HG02981 (cell line): ENCODE results near the gene RALBP1.
A peak's percentile ranks its signal among the peaks of the same experiment; 100 is the strongest.
"Not testable (repeated sequence)": the region's sequence is repeated elsewhere in the genome, so short reads cannot be mapped to it uniquely, and the experiment has no call there.

Source experiments
- ATAC-seq: cut with Tn5 transposase; IDR thresholded peaks from one replicate; pipeline ENCODE4 v1.9.1; 2021; ENCODE audit warnings: mild to moderate bottlenecking, moderate library complexity; ENCODE audit not compliant: unreplicated experiment

The RALBP1 gene

DNA sequence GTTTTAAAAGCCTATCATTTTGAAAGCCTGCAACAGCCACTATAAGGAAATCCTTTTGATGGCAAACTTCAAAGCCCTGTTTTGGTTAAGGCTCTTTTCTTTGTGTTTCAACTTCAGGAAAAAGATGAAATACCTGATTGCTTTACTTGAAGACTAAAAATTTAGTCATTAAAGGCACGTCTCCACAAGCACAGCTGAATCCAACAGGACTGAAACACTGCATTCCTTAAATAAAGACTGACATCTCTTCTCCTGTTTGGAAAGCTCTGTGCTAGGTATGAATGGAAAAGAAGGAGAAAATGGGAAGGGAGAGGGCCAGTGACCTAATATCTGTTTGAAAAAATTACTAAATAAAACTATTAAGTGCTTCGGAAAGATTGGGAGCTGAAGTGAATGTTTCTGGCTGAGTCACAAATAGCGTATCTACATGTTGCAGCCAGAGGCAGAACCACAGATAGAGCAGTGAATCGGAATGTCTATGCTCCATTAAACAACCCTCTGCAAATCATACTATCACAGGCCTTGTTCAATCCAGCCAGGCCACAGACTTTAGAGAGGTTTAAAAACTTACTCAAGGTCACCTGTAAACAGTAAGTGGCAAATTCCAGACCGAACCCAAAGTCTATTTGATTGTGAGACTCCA lies 21.1 kb upstream of the RALBP1 start:
- no peak for ATAC-seq

DNA sequence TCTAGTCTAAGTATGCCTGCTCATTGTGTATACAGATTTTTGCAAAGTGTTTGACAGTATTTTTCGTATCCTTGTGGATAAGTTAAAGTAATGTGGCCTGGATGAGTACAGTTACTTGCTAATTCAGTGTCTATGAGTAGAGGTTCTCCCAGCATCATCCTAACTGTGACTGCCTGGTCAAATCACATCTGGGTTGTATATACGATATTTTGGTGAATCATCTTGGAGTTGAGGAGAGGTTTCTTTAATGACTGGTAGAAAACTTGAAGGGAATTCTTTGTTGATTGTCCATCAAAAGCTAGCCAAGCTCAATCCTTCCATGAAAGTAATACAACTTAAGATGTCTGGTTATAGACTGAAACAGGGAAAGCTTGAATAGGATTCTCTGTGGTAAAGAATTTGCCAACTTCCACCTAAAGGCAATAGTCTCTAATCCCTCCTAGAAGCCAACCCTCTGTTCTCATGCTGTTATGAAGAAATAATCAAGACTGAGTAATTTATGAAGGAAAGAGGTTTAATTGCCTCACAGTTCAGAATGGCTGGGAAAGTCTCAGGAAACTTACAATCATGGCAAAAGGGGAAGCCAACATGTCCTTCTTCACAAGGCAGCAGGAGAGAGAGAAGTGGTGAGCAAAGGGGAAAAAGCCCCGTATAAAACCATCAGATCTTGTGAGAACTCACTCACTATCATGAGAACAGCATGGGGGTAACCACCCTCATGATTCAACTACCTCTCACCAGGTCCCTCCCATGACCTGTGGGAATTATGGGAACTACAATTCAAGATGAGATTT lies 19.4 kb upstream of the RALBP1 start:
- no peak for ATAC-seq

DNA sequence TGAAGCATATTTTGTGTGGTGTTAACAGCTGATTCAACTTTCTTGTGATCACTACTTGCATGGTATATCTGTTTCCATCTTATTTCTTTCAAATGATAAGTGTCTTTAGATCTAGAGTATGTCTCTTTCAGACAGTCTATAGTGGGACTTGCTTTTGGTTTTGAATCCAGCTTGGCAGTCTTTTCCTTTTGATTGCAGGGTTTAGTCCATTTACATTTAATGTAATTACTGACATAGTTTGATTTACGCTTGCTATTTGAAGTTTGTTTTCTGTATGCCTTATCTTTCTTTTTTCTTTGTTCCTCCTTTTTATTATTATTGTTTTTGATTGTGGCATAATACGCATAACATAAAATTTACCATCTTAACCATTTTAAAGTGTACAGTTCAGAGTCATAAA lies 9.2 kb upstream of the RALBP1 start:
- no peak for ATAC-seq

DNA sequence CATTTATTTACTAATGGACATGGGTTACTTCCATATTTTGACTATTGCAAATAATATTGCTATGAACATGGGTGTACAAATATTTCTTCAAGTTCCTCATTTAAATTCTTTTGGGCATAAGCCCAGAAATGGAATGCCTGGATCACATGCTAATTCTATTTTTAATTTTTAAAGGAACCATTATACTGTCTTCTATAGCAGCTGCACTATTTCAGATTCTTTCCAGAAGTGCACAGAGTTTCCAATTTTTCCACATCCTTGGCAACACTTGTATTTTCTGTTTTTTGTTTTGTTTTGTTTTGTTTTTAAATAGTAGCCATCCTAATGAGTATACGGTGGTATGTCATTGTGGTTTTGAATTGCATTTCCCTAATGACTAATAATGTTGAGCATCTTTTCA lies 8.5 kb upstream of the RALBP1 start:
- ATAC-seq, result no peak

DNA sequence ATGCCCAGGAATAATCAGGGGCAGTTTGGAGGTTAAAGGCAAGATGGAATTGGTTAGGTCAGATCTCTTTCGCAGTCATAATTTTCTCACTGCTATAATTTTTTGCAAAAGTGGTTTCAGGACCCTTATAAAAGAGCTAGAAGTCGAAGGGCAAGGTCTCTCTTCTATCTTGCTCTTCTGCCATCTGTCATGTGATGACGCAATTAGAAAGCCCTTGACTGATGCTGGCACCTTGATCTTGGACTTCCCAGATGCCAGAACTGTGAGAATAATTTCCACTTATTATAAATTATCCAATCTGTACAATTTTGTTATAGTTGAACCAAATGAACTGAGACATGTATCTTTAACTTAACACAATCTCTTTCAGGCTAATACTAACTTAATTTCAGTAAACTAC lies 6.3 kb upstream of the RALBP1 start:
- no peak for ATAC-seq

DNA sequence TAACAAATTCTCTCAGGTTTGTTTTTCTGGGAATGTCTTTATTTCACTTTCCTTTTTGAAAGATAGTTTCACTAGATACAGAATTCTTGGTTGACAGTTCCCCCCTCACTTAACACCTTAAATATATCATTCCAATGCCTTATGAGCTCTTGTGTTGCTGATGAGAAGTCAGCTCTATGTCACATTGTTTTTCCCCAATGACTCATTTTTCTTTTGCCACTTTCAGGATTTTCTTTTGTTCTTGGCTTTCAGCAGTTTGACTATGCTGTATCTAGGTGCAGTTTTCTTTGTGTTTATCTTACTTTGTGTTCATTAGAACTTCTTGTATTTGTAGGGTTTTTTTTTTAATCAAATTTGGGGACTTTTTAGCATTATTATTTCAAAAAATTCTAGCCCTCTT lies 5.6 kb upstream of the RALBP1 start:
- ATAC-seq, result no peak

DNA sequence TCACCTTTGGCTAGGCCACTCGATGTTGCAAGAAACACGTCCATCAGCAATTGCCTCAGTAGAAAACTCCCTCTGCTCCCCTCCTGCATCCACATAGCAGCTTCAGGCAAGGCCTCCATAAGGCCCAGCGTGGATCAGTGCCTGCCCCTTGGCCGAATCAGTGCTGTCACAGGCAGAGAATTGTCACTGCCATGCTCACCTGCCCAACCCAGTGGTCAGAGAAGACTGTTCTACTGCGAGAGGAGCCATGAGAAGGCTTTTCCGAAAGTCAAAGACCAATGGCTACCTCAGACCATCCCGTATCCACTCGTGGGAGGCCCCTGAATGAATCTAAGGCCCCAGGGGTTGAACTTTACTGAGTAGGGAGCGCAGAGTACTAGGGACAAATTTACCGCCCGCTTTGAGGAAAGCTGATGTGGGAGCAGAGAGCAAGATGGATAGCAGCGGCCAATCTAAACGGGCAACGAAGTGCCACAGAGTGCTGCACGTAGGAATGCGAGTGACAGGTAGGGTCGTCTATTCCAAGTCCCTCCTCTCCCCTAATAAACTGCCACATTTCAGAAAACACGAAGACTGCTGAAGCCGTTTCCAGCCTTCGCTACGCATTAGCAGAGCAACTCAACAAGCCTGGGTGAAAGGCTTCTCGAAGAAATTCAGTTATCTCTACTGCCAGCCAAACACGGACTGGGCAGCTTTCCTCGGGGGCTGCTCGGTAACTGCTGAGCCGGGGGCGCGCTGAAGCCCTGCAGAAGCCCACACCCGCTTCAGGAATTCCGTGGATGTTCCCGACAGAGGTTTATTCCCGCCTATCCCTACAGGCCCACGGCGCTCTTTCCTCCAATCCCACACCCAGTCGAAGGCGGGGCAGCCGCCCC lies 968 bp upstream of the RALBP1 start:
- ATAC-seq, result no peak

DNA sequence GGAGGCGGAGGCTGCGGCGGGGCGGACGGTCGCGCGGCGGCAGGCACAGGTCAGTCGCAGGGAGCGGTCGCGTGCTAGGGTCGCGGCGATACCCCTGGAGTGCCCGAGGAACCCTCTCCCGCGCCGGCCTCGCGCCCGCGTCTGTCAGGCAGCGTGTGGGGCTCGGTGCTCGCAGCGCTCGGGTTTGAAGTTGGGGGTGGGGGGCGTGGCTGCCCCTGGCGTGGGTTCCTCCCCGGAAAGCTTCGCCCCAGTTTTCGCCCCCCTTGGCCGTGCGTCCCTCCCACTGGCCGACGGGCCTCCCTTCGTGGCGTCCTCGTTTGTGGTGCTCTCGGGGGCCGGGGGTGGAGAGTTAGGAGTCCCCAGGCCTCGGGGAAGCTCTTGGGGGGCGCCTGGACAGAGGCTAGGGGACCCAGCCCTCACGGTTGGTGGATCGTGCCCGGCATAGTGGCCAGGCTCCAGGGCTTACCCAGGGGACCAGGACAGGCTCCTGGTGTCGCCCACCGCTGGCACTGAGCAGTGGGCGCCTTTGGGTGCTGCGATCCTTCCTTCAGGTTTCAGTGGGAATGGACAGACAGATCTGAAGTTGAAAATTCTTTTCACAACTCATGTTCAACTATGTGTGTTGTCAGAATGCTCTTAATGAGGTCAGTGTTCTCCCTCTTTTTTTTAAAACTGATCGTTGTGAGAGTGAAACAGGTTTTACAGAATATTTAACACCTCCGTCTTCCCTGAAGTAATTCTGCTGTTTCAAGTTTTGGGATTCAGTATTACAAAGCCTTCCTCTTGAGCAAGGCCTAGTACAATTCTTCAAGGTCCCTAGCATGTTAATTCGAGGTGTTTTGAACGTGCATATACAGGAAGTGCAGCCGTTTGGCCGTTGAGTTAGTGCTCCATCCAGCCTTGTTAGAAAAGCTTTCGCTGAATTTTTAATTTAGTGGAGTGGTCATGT lies 604 bp downstream of the RALBP1 start:
- peak; percentile 22 for ATAC-seq

DNA sequence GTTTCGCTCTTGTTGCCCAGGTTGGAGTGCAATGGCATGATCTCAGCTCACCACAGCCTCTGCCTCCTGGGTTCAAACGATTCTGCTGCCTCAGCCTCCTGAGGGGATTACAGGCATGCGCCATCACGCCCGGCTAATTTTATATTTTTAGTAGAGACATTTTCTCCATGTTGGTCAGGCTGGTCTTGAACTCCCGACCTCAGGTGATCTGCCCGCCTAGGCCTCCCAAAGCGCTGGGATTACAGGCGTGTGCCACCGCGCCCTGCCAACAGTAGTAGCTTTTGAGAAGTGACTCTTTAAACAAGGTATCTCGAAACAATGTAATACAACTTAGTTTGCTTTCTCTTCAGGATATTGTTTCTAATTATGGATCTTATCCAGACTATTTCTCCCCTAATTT lies 1.6 kb downstream of the RALBP1 start:
- not testable (repeated sequence) for ATAC-seq

DNA sequence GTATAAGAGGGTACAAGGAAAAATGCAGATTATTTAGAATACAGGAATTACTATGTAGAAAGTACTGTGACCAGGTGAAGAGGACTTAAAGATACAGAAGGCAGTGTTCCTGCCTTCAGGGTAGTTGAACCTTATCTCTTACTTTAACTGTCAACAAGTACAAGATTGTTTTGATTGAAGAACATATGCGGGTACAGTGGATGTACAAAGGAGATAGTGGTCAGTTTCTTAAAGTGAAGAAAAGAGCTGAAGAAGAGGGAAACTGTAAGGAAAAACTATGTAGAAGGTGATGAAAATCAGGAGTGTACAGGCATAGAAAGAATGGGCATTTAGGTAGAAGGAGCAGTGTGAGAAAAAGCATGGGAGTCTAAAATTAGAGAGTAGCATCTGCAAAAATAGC lies 2.2 kb downstream of the RALBP1 start:
- ATAC-seq, result no peak

DNA sequence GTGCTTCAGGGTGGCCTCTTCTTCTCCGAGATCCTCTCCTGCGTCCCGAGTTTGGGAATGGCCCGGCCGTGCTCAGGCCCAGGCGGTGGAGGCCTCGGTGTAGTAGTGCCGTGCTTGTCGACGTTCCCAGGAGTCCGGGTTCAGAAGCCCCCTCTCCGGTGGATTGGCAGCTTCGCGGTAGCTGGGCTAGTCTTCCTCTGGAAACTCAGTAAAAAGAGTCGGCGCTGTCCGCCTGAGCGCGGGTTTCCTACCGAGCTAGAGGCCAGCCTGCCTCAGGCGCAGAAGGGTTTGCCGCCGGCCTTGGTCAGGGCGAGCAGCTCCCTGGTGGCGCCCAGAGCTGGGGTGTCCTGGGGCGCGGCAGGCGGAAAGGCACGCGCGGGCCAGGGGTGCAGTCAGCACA lies 3.2 kb downstream of the RALBP1 start:
- ATAC-seq, result no peak

DNA sequence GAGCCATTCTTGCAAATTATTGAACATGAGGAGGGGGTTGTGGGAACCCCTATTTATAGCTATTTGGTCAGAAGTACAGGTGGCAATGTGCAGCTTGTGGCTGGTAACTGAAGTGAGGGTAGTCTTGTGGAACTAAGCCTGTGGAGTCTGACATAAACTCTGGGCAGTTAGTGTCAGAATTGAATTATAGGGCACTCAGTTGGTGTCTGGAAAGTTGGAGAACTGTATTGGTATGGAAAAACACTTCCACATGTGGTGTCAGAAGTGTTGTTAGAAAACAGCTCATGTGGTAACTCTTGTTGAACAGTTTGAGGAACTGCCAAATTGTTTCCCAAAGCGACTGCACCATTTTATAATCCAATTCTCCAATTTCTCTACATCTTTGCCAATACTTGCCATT lies 7.5 kb downstream of the RALBP1 start:
- no peak for ATAC-seq

DNA sequence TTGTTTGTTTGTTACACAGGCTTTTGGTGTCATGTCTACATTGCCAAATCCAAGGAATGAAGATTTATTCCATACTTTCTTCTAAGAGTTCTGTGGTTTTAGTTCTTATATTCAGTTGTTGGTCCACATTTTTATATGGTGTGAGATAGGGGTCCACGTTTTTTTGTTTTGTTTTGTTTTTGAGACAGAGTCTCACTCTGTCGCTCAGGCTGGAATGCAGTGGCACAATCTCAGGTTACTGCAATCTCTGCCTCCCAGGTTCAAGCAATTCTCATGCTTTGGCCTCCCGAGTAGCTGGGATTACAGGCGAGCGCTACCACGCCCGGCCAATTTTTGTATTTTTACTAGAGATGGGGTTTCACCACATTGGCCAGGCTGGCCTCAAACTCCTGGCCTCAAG lies 8.2 kb downstream of the RALBP1 start:
- ATAC-seq, result no peak

DNA sequence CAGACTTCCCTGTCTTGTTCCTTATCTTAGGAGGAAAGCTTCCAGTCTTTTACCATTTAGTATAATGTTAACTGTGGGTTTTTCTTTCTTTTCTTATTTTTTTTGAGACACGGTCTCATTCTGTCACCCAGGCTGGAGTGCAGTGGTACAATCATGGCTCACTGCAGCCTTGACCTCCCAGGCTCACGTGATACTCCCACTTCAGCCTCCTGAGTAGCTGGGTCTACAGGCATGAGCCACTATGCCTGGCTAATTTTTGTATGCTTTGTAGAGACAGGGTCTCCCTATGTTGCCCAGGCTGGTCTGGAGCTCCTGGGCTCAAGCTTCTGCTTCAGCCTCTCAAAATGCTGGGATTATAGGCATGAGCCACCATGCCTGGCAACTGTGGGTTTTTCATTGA lies 9.5 kb downstream of the RALBP1 start:
- ATAC-seq, result not testable (repeated sequence)

DNA sequence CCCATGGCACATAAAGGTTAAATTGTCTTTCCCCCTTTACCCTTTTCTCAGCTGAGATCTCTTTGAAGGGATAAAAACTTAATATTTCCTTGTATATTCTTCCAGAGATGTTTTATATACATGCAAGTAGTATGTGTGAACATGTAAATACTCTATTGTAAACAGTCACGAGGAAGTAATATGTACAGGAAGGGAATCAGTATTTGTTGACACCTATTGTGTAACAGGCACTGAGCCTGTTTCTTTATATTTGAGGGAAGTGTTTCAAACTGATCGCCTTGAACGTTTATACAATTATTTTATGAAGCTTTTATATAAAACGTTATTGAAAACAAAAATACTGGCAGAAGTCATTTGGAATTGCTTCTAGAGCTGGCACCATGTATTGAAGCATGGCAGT lies 13.2 kb downstream of the RALBP1 start:
- no peak for ATAC-seq

DNA sequence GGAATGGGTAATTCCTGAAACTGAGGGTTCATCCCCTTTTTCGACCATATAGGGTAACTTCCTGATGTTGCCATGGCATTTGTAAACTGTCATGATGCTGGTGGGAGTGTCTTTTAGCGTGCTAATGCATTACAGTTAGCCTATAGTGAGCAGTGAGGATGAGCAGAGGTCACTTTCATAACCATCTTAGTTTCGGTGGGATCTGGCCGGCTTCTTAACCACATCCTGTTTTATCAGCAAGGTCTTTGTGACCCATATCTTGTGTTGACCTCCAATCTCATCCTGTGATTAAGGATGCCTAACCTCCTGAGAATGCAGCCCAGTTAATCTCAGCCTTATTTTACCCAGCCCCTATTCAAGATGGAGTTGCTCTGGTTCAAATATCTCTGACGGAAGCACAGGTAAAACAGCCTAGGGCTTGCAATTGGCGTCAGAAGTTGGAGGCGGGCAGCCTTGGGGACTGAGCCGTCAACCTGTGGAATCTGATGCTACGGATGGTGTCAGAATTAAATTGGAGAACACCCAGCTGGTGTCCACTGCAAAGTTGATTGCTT lies 19.5 kb downstream of the RALBP1 start:
- peak; percentile 93 for ATAC-seq

DNA sequence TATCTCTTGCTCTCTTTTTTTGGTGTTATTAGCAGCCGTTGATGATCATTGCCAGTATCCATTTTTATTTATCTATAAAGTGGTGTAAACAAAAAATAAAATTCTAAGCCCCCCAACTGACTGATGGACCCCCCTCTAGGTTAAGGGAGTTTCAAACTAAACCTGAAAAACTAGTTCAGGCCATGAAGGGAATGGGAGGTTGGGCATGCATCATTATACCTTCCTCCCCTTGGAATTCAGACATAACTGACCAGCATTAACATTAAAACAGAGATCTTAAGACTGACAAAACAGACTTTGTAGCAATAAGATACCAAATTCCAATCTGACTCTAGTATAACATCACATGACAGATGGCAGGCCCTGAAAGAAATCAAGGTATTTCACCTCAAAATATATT lies 20.2 kb downstream of the RALBP1 start:
- no peak for ATAC-seq

DNA sequence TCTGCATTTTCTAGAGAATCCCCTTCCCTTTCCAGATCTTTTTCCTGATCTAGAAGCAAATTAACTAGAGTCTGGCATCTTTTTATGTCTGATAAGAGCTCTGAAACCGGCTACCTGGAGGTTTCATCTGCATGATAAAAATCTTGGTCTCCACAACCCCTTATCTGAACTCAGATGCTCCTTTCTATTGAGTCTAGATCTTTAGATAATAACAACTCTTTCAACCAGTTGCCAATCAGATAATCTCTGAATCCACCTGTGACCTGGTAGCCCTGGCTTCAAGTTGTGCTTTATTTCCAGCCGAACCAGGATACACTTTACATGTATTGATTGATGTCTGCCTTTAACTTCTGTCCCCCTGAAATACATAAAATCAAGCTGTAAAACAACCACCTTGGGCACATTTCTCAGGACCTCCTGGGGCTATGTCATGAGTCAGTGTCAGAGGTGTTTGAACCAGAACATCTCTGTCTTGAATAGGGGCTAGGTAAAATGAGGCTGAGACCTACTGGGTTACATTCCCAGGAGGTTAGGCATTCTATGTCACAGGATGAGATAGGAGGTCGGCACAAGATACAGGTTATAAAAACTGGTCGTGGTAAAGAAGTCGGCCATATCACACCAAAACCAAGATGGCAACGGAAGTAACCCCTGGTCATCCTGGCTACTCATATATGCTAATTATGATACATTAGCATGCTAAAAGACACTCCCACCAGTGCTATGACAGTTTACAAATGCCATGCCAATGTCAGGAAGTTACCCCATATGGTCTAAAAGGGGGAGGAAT lies 20.8 kb downstream of the RALBP1 start:
- no peak for ATAC-seq

DNA sequence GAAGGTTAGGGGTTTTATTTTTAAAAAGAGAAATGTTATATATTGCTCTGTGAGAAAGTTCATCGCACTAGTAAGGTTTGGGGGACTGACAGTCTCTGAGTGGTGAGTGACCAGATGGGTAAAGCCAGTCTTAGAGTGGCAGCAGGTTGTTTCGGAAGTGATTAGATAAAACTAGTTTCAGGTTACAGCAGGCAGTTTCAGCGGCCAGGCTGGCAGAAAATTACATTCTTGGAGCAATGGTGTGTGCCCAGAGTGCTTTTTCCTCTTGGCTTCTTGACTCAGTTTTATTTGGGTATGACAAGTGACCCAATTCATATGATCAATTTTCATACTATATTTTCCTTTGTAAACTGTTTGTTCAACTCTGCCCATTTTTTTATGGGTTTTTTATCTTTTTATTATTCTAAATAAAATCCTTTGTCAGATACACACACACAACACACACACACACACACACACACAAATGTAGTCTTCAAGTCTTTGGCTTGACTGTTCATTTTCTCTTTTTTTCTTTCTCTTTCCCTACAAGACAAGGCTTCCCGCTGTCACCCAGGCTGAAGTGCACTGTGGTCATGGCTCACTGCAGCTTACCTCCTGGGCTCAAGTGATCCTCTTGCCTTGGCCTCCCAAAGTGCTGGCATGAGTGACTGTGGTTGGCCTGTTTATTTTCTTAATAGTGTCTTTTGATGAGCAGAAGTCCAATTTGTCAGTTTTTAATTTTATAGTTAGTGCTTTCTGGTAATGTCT lies 30.9 kb downstream of the RALBP1 start:
- no peak for ATAC-seq
